GM19351 (cell line): ENCODE data around the gene SAMD8.

ENCODE experiments used
- ATAC-seq: cut with Tn5 transposase; IDR thresholded peaks from one replicate; pipeline ENCODE4 v1.9.1; 2021; ENCODE audit warnings: mild to moderate bottlenecking, moderate library complexity; ENCODE audit not compliant: unreplicated experiment

The SAMD8 gene

GRCh38 chr10:75084834-75085384 lies 26.5 kb upstream of the SAMD8 start:
- no peak for ATAC-seq

GRCh38 chr10:75086278-75086934 lies 25.1 kb upstream of the SAMD8 start:
- ATAC-seq = no peak

DNA sequence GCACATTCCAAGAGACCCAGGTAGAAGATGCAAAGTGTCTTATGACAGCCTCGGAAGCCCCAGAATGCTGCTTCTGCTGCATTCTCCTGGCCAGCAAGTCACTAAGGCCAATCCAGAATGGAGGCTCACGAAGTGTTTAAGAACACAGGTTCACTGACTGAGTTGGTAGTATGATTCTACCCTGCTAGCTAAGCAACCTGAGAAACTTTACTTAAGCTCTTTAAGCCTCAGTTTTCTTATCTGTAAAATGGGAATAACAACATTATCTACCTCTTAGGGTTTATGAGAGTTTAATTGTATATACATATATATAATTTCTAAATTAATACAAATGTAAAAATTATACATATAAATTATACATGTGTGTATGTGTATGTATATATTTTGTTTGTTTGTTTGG lies 22.8 kb upstream of the SAMD8 start:
- no peak for ATAC-seq

- no peak for ATAC-seq
Observed at GRCh38 chr10:75089634-75090033, 21.8 kb upstream of the SAMD8 start.

DNA sequence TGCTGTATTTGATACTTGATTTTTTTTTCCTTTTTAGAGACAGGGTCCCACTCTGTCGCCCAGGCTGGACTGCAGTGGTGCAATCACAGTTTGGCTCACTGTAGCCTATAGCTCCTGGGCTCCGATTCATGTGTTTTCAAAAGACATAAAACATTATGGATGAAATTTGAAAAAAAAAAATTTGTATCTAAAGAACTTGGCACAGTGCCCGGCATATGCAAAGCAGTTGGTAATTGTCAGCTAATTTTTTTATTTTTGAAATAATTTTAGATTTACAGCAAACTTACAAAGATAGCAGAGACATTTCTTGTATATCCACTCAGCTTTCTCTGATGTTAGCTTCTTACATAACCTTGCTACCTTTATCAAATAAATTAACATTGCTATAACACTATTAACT lies 20.3 kb upstream of the SAMD8 start:
- ATAC-seq = no peak

DNA sequence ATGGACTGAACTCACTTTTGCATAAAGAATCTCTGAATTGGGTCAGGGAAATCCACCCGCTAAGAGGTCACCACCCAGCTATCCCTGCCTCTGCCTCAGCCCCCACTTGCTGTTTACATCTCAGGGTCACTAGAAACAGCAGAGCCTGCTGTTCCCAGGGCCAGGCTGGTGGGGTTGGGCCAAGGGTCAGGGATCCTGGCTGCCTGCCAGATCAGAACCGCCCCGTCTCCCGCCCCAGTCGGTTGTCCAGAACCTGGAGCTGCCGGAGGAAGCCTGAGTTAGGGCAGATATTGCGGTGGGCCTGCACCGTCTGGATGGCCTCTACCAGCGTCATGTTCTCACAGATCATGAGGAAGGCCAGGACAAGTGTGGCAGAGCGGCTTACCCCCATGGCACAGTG lies 17.0 kb upstream of the SAMD8 start:
- no peak for ATAC-seq

- no peak for ATAC-seq
Observed at GRCh38 chr10:75095631-75096030, 15.8 kb upstream of the SAMD8 start.

DNA sequence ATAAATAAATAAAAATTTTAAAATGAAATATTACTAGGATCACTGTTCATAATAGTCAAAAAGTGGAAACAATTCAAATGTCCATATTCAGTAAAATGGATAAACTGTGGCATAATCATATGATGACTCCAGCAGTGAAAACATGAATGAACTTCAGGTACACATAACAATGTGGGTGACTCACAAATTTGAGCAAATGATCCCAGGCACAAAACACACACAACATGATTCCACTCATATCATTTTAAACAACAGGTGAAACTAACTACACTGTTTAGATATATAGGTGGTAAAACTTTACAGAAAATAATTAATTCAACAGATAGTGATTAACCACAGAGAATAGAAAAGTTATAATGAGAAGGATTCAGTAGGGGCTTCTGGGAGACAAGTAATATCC lies 14.7 kb upstream of the SAMD8 start:
- no peak for ATAC-seq

DNA sequence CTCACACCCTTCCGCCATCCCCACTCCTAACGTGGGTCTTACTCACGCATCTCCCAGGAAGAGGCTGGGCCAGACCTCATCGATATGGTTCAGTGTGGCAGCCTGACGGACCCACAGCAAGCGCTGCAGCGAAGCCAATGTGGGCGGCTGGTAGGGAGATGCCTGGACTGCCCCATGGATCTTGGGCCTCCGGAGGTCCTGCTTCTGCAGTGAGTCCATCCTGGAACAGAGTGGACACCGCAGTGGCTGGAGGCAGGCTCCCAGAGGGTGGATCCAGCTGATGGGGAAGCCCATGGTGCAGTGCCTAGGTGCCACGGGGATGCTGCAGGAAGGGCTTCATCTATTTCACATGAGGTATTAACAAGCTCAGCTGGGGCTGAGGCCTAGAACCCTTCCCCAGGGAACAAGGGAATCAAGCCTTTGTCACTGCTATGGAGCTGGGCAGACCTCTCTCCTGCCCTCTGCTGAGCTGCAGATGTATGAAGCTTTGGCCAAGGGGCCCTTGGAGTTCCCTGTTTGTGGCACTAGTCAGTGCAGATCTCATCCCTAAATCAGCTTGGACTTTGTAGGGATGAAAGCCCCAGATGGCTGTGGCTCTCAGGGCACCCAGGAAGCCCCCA lies 13.7 kb upstream of the SAMD8 start:
- ATAC-seq = no peak

GRCh38 chr10:75098902-75099673 lies 12.4 kb upstream of the SAMD8 start:
- ATAC-seq = no peak

DNA sequence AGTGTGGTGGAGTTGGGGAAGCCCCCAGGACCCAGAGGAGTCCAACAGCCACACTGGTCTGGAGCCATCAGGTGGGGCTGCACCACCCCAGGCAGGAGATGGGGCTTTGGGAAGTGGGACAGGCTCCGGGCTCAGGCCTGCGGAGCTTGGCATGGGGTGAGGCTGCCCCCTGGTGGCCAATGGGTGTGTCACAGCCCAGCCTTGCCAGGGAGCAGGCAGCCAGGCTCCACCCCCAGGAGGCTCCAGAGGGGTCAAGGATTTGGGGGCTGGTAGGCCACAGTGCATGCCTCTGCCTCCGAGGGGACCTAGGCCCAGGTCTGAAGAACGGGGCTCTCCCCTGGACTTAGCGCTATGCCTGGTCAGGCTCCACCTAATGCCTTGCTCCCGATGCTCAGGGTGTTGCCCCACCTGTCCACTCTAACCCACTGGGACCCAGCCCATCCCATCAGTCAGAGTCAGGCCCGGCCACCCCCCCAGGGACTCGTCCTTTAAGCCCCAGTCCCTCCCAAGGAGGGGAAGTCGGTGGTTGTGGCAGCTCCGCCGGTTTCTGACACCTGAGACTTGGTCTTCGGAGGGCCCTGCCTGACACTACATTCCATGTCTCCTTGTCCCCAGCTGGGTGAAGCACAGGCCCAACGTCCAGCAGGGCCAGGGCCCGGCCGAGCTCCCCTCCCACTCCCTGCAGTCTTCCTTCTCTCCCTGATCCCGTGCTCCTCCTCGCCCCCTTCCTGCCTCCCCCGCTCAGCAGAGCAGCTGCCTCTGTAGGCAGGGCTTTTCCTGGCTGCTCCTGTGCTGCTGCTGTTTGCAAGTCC lies 11.3 kb upstream of the SAMD8 start:
- ATAC-seq = peak; percentile 84

GRCh38 chr10:75100764-75101291 lies 10.6 kb upstream of the SAMD8 start:
- no peak for ATAC-seq

GRCh38 chr10:75101416-75102251 lies 9.8 kb upstream of the SAMD8 start:
- ATAC-seq = no peak

DNA sequence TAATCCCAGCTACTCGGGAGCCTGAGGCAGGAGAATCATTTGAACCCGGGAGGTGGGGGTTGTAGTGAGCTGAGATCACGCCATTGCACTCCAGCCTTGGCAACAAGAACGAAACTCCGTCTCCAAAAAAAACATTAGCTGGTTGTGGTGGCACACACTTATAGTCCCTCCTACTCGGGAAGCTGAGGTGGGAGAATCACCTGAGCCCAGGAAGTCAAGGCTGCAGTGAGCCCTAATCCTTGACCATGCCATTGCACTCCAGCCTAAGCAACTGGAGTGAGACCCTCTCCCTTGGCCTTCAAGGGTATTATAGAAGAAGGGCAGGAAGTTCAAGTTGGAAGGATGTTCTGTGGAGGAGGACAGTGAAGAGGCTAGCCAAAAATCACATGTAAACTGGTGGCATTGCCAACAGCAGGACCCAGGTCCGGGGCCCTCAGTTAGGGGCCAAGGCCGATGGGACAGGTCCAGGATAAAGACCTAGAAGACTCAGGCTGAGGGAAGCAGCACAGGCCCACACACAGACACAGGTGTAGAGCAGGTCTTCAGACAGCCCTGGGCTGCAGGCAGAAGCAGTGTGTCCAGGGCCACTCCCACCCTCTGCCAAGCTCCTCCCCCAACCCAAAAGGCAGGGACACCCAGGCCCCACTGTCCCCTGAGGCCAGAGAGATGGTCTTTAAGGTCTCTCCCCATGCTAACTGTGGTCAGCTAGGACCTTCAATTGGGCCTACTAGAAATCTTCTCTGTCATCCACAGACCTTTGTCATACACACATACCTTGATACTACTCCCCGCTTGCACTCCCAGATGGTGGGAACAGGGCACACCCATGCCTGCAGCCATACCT lies 8.4 kb upstream of the SAMD8 start:
- ATAC-seq = no peak

- ATAC-seq = no peak
Observed at GRCh38 chr10:75103881-75104686, 7.4 kb upstream of the SAMD8 start.

DNA sequence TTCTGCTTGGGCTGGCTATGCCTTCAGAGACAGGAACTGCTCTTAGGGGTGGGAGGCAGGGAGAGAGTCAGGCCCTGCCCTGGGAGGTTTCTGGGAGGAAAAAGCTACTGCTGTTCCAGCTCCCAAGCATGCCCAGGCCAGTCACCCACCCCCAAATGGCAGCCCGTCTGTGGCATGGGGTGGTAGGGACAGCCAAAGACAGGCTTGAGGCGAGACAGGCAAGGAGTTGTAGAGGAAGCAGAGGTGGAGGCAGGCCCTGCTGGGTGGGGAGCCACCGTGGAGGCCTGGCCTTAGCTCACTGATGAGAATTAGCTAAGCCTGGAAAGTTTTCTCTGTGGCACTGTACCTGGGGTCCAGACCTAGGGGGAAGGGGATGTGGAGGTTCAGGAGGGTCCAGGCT lies 6.6 kb upstream of the SAMD8 start:
- ATAC-seq = no peak

DNA sequence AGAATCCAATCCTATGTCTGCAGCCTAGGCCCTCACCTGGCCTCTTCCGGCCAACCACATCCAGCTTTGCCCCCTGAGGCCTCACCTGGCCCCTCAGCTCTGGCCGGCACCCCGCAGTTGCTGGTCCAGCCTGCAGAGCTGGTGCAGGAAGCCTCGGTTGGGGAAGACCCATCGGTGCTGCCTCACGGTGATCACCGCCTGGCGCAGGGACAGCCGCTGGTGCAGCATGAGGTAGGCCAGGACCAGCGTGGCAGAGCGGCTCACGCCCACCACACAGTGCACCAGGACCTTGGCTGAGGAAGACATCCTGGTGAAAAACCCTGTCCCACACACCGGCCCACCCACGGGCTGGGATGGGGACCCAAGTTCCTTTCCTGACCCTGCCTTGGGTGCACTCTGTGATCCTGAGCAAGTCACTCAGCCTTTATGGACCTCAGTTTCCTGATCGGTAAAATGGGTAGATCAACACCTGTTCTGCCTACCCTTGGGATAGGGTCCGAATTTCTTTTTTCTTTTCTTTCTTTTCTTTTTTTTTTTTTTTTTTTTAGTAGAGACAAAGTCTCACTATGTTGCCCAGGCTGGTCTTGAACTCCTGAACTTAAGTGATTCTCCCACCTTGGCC lies 5.8 kb upstream of the SAMD8 start:
- ATAC-seq = no peak

DNA sequence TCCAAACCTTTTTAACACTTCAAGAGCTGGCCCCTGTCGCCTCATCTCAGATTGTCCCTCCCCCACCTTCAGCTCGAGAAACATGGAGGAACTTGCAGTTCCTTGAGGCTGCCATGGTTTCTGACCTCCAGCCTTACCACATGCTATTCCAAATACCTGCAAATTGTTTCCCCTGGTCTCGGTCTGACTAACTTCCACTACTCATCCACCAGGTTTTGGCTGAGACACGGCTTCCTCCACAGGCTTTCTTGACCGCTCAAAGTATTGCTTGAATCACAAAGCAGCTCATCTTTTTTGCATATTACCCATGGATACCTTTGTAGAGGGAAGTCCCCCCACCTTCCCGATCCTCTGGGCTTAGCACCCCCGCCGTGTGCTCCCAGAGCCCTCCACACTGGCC lies 5.2 kb upstream of the SAMD8 start:
- ATAC-seq = no peak
